Measurements from ENCODE around the gene LSM7.

DNA sequence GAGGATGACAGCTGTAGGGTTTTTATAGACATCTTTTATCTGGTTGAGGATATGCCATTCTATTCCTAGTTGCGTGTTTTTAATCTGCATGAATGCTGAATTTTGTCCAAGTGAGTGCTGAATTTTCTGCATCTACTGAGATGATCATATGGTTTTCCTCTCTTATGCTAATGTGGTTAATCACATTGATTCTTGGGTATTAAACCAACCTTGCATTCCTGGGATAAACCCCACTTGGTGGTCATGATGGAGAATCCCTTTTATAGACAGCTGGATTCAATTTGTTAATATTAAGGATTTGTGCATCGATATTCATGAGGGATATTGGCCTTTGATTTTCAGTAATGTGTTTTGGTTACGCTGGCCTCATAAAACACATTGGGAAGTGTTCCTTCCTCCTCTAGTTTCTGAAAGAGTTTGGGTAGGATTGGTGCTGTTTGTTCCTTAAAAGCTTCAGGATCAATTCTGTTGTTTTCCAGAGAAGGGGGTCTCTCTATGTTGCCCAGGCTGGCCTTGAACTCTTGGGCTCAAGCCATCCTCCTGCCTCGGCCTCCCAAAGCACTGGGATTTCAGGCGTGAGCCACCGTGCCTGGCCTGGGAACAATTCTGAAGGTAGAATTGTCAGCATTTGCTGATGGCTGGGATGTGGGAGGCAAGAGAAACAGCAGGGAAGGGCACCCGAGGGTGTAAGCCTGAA, 13.1 kb downstream of the LSM7 start:
- TF ChIP-seq, protein P1, sequence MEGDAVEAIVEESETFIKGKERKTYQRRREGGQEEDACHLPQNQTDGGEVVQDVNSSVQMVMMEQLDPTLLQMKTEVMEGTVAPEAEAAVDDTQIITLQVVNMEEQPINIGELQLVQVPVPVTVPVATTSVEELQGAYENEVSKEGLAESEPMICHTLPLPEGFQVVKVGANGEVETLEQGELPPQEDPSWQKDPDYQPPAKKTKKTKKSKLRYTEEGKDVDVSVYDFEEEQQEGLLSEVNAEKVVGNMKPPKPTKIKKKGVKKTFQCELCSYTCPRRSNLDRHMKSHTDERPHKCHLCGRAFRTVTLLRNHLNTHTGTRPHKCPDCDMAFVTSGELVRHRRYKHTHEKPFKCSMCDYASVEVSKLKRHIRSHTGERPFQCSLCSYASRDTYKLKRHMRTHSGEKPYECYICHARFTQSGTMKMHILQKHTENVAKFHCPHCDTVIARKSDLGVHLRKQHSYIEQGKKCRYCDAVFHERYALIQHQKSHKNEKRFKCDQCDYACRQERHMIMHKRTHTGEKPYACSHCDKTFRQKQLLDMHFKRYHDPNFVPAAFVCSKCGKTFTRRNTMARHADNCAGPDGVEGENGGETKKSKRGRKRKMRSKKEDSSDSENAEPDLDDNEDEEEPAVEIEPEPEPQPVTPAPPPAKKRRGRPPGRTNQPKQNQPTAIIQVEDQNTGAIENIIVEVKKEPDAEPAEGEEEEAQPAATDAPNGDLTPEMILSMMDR (IDR thresholded peaks at IDR 0.05) = no peak
- no peak for TF ChIP-seq POLR2A (IDR thresholded peaks at IDR 0.05)
